HTR-8/SVneo (cell line): ENCODE measurements around the gene IQGAP2.
"Not testable (repeated sequence)": the region's sequence is repeated elsewhere in the genome, so short reads cannot be mapped to it uniquely, and the experiment has no call there.

Experiments used
- DNase-seq: peaks from one replicate; pipeline ENCODE4 v3.0.0; 2011; ENCODE audit warnings: low spot score, mixed read lengths; ENCODE audit not compliant: insufficient read length
- FAIRE-seq: peaks from 2 replicates; lab custom pipeline; 2011; peaks lifted over from hg19 to GRCh38; lab: Jason Lieb, UNC

IQGAP2 gene

GRCh38 chr5:76406673-76407072 lies 3.6 kb downstream of the IQGAP2 start:
- FAIRE-seq (no peak), DNase-seq (no peak)

DNA sequence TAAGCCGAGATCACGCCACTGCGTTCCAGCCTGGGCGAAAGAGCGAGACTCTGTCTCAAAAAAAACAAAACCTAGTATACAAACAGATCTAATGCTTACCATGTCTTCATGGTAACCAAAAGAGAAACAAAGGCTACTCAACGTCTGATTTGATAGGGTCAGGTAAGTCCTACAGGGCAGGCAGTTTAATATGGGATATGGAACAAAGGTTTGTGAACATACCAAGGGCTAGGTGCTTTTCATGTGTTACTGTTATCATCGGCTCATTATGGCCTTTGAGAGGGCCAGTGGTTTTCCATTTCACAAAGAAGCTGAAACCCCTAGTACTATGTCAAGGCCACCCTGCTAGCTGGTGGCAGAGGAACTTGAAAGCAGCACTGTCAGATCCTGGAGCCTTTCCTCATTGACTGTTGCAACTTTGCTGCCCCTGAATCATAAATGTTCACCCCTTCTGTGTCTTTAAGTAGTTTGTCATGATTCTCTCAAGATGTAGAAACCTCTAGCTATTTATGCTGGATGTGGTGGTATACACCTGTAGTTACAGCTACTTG lies 5.1 kb downstream of the IQGAP2 start:
- FAIRE-seq (no peak), DNase-seq (no peak)

DNA sequence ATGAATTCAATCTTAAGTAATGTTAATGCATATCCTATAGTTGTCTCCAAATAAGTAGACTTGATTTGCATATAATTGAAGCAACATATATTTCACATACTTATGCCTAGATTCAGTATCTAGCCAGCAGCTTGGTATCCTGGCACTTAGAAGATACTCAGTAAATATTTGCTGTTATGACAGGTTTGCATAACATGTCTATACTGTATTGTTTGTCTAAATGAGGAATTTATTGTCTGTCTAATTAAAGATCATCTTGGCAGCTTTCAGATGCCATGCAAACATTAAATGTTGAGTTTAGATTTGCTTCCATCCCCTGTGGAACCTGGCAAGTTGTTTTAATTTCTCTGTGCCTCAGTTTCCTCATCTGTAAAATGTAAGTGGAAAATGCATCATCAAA lies 9.4 kb downstream of the IQGAP2 start:
- DNase-seq (no peak), FAIRE-seq (no peak)

GRCh38 chr5:76413746-76414145 lies 10.7 kb downstream of the IQGAP2 start:
- FAIRE-seq: no peak

GRCh38 chr5:76414788-76415187 lies 11.7 kb downstream of the IQGAP2 start:
- FAIRE-seq (no peak), DNase-seq (no peak)

More at GRCh38 chr5:76413746-76414145, 10.7 kb downstream of the IQGAP2 start:
- DNase-seq: no peak

- FAIRE-seq (no peak), DNase-seq (no peak)
Measured at GRCh38 chr5:76415855-76416254, 12.8 kb downstream of the IQGAP2 start.

- FAIRE-seq (no peak), DNase-seq (no peak)
Measured at GRCh38 chr5:76419597-76420298, 16.7 kb downstream of the IQGAP2 start.

GRCh38 chr5:76422227-76422626 lies 19.1 kb downstream of the IQGAP2 start:
- FAIRE-seq: no peak
- no peak for DNase-seq

DNA sequence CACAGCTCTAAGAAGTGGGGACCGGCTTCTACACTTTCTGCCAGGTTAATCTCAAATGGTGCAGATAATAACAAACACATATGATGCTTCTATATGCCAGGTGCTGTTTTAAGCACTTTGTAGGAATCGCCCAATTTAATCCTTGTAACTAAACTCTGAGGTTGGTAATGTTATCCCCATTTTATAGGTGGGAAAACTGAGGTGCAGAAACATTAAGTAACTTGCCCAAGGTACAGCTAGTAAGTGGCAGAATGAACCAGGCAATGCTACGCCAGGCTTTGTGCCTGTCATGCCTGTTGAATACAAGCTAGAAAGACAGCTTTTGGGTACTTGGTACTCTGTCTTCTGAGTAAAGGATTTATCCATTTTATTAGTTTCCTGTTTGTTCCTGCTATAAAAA lies 19.7 kb downstream of the IQGAP2 start:
- no peak for FAIRE-seq

GRCh38 chr5:76425146-76425545 lies 22.1 kb downstream of the IQGAP2 start:
- no peak for FAIRE-seq
- DNase-seq: no peak

More for the DNA sequence above, 19.7 kb downstream of the IQGAP2 start:
- no peak for DNase-seq

GRCh38 chr5:76425928-76426804 lies 23.1 kb downstream of the IQGAP2 start:
- FAIRE-seq: no peak
- no peak for DNase-seq

- DNase-seq (no peak), FAIRE-seq (no peak)
Measured at GRCh38 chr5:76427206-76428140, 24.4 kb downstream of the IQGAP2 start.

- FAIRE-seq, DNase-seq: not testable (repeated sequence)
Measured at GRCh38 chr5:76428550-76428949, 25.5 kb downstream of the IQGAP2 start.

GRCh38 chr5:76433261-76433660 lies 30.2 kb downstream of the IQGAP2 start:
- DNase-seq: no peak
- no peak for FAIRE-seq

DNA sequence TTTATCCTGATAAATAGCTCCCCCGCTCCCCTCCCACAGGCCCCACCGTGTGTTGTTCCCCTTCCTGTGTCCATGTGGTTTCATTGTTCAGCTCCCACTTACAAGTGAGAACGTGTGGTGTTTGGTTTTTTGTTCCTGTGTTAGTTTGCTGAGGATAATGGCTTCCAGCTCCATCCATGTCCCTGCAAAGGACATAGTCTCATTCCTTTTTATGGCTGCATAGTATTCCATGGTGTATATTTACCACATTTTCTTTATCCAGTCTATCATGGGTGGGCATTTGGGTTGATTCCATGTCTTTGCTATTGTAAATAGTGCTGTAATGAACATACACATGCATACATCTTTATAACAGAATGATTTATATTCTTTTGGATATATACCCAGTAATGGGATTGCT lies 34.4 kb downstream of the IQGAP2 start:
- not testable (repeated sequence) for DNase-seq, FAIRE-seq

DNA sequence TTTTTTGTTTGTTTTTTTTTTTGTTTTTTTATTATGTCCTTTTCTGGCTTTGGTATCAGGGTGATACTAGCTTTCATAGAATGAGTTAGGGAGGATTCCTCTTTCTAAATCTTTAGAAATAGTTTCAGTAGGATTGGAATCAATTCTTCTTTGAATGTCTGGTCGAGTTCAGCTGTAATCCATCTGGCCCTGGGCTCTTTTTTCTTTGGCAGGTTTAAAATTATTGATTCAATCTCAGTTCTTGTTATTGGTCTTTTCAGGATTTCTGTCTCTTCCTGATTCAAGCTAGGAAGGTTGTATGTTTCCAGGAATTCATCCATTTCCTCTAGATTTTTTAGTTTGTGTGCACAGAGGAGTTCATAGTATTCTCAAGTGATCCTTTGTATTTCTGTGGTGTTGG lies 34.9 kb downstream of the IQGAP2 start:
- no peak for DNase-seq
- FAIRE-seq: no peak

- FAIRE-seq (no peak), DNase-seq (no peak)
Measured at GRCh38 chr5:76439201-76439600, 36.1 kb downstream of the IQGAP2 start.

DNA sequence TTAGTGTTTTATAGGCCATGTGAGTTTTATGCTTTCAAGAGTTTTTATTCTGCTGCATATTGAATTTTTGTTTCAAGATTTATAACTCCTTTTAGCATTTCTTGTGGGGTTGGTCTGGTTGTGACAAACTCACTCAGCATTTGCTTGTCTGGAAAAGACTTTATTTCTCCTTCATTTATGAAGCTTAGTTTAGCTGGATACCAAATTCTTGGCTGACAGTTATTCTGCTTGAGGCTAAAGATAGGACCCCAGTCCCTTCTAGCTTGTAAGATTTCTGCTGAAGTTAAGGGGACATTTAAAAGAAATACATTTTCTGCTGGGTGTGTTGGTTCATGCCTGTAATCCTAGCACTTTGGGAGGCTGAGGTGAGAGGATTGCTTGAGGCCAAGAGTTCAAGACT lies 36.8 kb downstream of the IQGAP2 start:
- FAIRE-seq (no peak), DNase-seq (no peak)

GRCh38 chr5:76441101-76441500 lies 38.0 kb downstream of the IQGAP2 start:
- FAIRE-seq: no peak

More at GRCh38 chr5:76441101-76441500, 38.0 kb downstream of the IQGAP2 start:
- no peak for DNase-seq
